Fibroblast of villous mesenchyme (primary cell): Measurements from ENCODE around the gene SEMA5B. TPM values are rescaled to one million over a fixed set of nuclear protein-coding genes. Genes with fewer than 3 reads are reported as not detected.

Experiments
- DNase-seq: peaks from one replicate; pipeline ENCODE4 v3.0.0-alpha.2; 2010; ENCODE audit warnings: low read depth
- H3K4me3 ChIP-seq: 2 replicates; pipeline ENCODE4 v1.5.1; 2011; ENCODE audit warnings: low read depth, mild to moderate bottlenecking, low read length
- total RNA-seq: library from RNA; depleted of rRNA; stranded (reverse); fragments of >200 nt; gene quantifications from 2 replicates; pipeline ENCODE4 v1.2.3, GENCODE V29; 2012
- TF ChIP-seq, protein P1 (sequence below): IDR thresholded peaks from 2 replicates; pipeline ENCODE4 v1.5.1; 2012; ENCODE audit warnings: low read depth, mild to moderate bottlenecking, low read length; ENCODE audit not compliant: insufficient read depth

The SEMA5B gene
- total RNA-seq, 1 donor = not detected

DNA sequence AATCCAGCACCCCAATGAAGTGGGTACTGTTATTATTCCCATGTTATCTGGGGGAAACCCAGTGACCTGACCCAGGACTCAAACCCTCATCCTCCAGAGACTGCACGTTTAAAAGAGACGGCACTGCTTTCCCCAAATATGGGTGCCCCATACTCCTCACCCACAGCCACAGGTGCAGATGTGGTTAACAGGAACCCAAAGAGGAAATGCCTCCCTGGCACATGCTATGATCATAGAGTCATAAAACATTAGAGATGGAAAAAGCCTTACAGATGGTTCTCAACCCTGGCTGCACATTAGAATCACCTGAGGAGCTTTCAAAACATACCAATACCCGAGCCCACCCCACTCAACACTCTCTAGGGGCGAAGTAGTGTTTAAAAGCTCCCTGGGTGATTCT lies 111.5 kb downstream of the SEMA5B start:
- no peak overlapping the region for H3K4me3 ChIP-seq
- DNase-seq = no peak
- TF ChIP-seq, protein P1, sequence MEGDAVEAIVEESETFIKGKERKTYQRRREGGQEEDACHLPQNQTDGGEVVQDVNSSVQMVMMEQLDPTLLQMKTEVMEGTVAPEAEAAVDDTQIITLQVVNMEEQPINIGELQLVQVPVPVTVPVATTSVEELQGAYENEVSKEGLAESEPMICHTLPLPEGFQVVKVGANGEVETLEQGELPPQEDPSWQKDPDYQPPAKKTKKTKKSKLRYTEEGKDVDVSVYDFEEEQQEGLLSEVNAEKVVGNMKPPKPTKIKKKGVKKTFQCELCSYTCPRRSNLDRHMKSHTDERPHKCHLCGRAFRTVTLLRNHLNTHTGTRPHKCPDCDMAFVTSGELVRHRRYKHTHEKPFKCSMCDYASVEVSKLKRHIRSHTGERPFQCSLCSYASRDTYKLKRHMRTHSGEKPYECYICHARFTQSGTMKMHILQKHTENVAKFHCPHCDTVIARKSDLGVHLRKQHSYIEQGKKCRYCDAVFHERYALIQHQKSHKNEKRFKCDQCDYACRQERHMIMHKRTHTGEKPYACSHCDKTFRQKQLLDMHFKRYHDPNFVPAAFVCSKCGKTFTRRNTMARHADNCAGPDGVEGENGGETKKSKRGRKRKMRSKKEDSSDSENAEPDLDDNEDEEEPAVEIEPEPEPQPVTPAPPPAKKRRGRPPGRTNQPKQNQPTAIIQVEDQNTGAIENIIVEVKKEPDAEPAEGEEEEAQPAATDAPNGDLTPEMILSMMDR = no peak

- H3K4me3 ChIP-seq = no peak overlapping the region
- no peak for DNase-seq
- TF ChIP-seq, protein P1 = no peak
These were observed 112.1 kb downstream of the SEMA5B start for GRCh38 chr3:122915300-122916055.

DNA sequence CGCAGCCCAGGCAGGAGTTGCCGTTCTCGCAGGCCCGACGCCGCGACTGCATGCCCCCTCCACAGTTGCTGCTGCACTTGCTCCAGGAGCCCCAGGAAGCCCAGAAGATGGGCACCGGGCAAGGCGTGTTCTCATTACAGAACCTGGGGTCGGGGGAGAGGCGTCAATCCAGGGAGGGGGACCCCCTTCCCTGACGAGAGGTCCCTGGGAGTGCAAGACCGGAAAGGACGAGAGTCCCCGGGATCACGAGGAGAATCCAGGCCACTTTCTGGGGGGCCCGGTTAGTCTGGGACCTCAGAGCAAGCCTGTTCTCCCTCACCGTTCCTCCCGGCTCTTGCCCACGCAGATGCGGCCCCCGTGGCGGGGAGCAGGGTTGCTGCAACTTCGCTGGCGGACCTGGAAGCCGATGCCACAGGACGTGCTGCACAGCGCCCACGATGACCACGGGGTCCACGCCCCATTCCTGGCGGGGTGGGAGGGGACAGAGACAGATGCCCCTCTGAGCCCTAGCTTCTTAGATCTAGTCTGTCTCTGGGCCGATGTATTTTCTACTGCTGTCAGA lies 113.9 kb downstream of the SEMA5B start:
- no peak overlapping the region for H3K4me3 ChIP-seq
- TF ChIP-seq, protein P1 = no peak
- DNase-seq = no peak

GRCh38 chr3:122912772-122913538 lies 114.6 kb downstream of the SEMA5B start:
- no peak overlapping the region for H3K4me3 ChIP-seq
- DNase-seq = no peak
- TF ChIP-seq, protein P1 = no peak

DNA sequence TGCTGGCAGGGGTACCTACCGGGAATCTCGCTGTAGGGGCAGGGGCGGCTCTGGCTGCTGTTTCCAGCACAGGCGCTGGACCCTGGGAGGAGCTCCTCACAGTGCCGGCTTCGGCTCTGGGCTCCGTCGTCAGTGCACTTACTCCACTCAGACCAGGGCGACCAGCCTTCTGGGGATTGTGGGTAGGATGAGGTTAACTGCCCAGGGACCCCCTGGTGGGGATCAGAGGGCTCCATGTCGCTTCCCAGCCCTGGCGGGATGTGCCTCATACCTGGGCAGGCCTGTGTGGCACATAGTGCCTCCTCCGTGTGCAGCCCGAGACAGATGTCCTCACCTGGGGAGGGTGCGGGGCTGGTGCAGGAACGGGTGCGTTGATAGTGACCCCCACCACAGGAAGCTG lies 115.7 kb downstream of the SEMA5B start:
- TF ChIP-seq, protein P1 = no peak
- no peak overlapping the region for H3K4me3 ChIP-seq
- no peak for DNase-seq

DNA sequence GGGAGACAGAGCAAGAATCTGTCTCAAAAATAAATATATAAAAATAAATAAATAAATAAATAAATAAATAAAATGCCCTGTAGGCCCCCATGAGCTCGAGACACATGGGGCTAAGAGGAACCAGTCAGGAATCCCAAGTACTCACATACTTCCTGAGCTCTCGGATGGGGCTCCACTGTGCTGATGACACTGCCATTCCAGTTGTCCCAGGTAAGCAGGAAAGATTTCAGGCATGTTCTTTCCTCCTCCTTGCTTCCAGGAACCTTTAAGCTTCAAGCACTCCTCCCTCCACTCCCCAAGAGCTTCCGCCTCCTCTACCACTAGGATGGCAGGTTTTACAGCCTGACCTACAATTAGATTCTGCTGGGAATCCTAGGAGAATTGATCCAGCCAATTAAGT lies 119.3 kb downstream of the SEMA5B start:
- DNase-seq = no peak
- TF ChIP-seq, protein P1 = no peak
- no peak overlapping the region for H3K4me3 ChIP-seq
